HG02610 (cell line): ENCODE data around the gene SPINT2.
"Not testable (repeated sequence)": the region's sequence is repeated elsewhere in the genome, so short reads cannot be mapped to it uniquely, and the experiment has no call there.

Source experiments
- ATAC-seq: cut with Tn5 transposase; IDR thresholded peaks from one replicate; pipeline ENCODE4 v1.9.1; 2021; ENCODE audit warnings: mild to moderate bottlenecking, moderate library complexity; ENCODE audit not compliant: unreplicated experiment

SPINT2 gene

GRCh38 chr19:38234615-38235014 lies 29.8 kb upstream of the SPINT2 start:
- ATAC-seq: no peak

DNA sequence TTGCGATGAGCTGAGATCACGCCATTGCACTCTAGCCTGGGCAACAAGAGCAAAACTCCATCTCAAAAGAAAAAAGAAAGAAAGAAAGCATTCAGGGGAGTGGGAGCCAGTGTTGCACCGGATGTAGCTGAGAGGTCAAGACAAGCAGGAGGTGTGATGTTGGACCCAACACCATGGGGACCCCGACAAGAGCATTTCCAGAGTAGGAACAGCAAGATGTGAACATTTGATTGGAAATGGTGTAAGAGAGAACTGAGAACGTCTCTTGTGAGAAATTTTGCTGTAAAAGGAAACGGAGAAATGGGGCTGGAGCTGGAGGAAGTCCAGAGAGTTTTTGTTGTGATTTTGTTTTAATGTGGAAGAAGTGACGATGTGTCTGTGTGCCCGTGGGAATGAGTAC lies 24.6 kb upstream of the SPINT2 start:
- ATAC-seq: no peak

- no peak for ATAC-seq
Measured at GRCh38 chr19:38243279-38243673, 21.1 kb upstream of the SPINT2 start.

- ATAC-seq: no peak
Measured at GRCh38 chr19:38245826-38246498, 18.4 kb upstream of the SPINT2 start.

DNA sequence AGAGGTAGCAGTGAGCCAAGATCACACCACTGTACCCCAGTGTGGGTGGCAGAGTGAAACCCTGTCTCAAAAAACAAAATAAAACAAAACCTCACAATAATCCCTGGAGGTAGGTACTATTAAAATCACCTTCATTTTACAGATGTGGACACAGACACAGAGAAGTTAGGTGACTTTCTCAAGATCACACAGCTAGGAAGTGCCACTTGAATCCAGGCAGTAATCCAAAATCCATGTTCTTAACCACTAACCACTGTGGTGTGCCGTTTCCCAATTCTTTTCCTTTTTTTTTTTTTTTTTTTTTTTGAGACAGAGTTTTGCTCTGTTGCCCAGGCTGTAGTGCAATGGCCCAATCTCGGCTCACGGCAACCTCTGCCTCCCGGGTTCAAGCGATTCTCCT lies 17.2 kb upstream of the SPINT2 start:
- no peak for ATAC-seq

DNA sequence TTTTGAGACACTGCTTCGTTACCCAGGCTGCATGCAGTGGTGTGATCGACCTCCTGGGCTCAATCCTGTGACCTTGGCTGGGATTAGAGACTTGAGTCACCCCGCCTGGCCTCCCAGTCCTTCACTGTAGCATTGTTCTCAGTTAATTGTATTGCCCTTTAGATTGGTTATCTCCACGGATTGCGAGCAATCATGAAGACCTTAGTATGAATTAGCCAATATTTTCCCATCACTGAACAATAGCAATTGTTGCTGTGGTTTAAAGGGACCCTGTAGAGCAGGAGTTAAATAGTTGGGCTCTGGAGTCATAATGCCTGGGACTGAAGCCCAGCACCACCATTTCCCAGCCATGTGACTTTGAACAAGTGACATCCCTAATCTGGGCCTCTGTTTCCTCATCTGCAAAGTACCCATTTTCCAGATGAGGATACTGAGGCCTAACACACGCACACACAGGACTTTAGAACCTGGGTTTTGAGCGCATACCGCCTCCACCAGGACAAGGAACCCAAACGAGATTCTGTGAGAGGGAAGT lies 16.6 kb upstream of the SPINT2 start:
- ATAC-seq: no peak

GRCh38 chr19:38248421-38248820 lies 16.0 kb upstream of the SPINT2 start:
- ATAC-seq: no peak

DNA sequence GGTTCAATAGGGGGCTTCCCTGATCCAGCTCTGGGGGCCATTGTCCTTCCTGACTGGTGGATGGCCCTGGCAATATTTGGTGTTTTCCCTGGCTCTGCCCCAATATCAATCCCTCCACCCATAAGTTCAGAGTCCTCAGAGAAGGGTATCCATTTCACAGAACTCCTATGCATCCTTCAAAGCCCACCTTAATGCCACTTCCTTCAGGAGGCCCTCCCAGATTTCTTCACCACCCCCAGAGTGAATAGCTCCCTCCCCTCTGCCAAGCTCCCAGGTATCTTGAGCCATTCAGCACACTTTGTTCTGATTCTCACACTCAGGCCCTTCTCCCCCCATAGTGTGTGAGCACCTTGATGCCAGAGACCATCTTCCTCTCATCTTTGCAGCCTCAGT lies 13.9 kb upstream of the SPINT2 start:
- ATAC-seq: no peak

DNA sequence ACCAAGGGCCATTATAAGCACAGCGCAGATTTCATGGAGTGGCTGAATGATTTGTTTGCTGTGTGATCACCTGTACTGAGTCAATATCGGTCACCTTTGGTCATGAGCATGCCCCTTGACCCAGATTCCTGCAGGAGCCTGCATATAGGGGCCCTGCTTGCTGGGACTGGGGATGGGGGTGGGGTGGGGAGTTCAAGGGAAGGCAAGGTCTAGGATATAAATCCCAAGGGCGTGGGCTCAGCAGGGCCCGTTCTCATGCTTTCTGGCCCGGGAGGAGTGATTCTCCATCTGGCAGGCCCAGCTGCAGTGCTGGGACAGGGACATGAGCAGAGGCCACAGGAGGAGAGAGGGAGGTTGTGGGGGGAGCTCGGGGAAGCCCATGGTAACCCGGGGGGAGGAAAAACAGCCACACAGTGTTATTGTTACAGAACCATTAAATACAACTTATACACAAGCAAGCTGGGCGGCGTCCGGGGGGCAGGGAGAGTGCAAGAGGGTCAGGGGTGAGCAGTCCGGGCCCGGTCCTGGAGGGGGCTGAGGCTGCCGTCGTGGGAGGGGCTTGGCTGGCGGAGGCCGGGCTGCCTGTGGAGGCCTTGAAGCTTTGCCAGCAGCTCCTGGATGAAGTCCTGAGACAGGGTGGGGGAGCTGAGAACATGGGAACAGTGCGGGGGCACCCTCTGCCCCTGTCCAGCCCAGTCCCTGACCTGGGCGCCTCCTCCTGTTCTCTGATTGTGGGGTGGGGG lies 13.4 kb upstream of the SPINT2 start:
- no peak for ATAC-seq

- no peak for ATAC-seq
Measured at GRCh38 chr19:38251564-38252051, 12.8 kb upstream of the SPINT2 start.

GRCh38 chr19:38252385-38252784 lies 12.0 kb upstream of the SPINT2 start:
- no peak for ATAC-seq

- no peak for ATAC-seq
Measured at GRCh38 chr19:38252941-38253691, 11.3 kb upstream of the SPINT2 start.

GRCh38 chr19:38253788-38254187 lies 10.6 kb upstream of the SPINT2 start:
- no peak for ATAC-seq

DNA sequence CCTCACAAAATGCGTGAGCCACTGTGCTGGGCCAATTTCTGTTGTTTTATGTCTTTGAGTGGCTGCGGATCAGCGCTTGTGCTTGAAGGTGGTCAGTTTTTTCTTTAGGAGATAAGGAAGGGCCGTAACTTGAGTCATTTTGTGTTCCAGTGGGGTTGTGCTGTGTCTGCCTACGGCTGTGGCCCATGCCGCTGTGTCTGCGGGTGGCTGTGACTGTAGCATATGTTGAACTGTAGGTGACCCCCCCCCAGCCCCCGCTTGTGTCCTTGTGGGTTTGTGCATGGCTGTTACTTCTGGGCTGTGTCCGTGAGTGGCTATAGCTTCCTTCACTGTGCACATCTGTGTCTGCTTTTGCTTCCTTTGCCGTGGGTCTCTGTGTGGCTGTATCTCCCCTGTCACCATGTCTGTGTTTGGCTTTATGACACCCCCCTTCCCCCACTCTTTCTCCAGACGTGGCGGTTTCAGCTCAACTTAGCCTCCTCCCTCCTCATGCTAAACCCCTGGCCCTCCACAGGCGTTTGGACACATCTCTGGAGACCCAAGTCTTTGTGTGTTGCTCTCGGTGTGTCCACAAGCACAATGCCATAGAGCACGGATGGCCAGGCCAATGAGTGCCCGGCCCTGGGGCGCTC lies 8.9 kb upstream of the SPINT2 start:
- no peak for ATAC-seq

GRCh38 chr19:38261942-38262341 lies 2.4 kb upstream of the SPINT2 start:
- ATAC-seq: not testable (repeated sequence)

- no peak for ATAC-seq
Measured at GRCh38 chr19:38262585-38263268, 1.6 kb upstream of the SPINT2 start.

GRCh38 chr19:38263689-38264485 lies 486 bp upstream of the SPINT2 start:
- ATAC-seq: no peak

- ATAC-seq: no peak
Measured at GRCh38 chr19:38265213-38265861, 964 bp downstream of the SPINT2 start.

- ATAC-seq: no peak
Measured at GRCh38 chr19:38265921-38266429, 1.6 kb downstream of the SPINT2 start.
